Stimulated activated naive CD4-positive, alpha-beta T cell (primary cell): Measurements from ENCODE around the gene DSCAML1.

Experiments used
- DNase-seq, 6 experiments: peaks; one replicate each; lab custom pipeline; 2025; lab: John Stamatoyannopoulos, UW

DSCAML1 gene

DNA sequence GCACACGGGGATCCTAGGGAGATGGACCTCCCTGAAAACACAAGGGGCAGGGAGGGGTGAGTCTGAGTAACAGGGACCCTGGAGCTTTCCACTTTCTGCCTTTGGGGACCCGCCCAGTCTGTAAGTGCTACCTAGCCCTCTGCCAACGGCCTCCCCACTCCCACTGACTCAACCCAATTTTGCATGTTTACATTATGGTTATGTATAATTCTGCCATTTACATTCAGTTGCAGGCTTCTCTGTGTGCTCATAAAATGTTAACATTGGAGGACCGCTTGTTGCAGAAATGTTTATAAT is 105.8 kb downstream of the DSCAML1 start:
- DNase-seq = no peak

DNA sequence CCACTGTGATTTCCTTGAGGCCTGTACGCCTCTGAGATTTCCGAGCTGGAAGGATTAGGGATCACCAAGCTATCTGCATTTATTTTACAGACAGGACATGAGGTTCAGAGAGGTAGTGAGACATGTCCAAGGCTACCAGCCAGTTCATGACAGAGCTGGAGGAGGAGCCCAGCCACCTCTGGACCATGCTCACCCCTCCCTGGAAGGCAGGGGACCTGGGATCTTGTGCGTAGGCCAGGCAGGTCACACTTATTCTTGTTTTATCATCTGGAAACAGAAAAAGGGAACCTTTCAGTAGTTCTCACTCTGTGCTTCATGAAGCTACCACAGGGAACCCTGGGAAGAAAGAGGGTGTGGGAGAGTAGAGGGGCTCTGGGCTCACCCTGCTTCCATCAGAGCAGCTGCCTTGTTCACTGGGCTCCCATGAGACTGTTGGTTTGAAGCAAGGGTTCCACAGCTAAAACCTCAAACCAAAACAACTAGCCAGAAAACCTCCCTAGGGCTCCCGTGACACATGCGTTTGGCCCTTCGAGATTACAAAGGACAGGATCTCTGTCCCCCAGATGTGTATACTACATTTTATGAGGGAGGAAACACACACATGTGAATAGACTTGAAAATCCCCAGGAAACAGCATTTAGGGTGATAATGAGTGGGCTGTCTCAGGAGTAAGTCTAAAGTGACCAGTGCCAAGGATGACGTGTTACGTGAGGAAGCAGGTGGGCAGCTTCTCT is 106.4 kb downstream of the DSCAML1 start:
- no peak for DNase-seq

DNA sequence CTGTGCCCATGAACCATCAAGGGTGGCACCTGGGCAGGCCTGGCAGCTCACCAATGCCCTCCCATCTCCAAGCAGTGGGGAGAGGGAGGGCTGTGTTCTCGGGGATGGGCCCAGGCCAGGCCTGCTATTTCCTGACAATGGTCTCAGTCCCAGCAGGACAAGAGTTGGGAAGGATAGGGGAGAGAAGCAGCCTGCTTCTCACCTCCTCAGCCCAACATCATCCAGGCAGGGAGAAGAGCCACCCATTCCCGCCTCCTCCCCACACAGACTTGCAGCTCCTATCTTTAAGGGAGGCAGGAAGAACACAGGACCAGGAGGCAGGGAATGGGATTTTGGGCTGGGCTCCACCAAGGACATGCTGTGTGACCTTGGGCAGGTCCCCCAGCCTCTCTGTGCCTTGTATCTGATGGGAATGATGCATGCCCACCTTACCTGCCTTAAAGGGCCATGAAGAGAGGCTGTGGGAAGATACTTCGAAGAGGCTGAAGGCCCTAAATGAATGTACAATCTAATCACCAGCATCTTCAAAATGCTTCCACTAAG is 108.7 kb downstream of the DSCAML1 start:
- DNase-seq = no peak

DNA sequence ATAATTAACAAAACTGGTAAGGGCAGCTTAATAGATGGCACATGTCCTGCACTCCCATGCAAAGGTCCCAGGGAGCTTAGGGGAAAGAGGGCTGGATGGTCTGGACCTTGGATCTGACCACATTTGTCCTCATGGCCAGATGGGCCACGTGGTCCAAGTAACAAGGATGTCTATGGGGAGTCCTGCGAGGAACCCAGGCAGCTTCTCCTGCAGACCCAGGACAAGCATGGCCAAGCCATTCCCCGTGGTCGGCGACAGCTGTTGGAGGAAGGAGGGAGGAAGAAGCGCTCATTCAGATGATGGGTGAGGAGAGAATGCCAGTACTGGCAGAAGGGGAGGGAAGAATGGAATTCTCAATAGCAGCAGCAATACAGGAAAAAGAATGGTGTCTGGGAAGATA is 109.2 kb downstream of the DSCAML1 start:
- DNase-seq = no peak

DNA sequence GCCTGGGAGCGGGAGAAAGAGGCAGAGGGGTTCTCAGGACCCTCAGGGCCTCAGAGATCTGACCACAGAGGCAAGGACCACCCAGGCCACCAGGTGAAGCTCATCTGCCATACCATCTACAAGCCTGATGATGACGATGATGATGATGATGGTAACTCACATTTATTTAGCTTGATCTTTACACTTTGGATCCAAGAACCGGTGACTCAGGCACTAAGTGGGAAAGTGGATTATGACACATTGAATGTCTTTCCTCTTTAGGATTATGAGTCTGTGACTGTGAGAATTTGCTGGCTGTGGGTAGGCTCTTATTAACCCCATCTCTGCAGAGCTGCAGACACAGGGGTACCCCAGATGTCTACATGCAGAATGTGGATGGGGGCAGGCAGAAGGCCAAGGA is 110.3 kb downstream of the DSCAML1 start:
- DNase-seq = no peak

DNA sequence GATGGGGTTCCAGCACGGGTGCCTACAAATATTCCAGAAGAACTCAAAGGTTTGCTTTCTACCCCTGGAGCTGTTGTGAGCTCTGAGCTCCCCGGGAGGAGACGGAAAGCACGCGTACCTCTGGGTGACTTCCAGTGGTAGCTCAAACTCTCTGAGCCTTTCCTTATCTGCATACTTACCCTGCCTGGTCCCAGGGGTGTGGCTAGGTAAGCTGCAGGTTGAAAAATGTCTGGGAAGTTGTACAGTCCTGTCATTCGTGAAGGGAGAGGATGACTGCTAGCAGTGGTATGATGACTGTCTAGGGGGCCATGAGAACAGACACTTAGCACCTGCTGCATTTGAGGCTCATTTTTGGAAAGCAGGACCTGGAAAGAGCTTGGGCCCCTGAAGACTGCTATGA is 111.5 kb downstream of the DSCAML1 start:
- no peak for DNase-seq

DNA sequence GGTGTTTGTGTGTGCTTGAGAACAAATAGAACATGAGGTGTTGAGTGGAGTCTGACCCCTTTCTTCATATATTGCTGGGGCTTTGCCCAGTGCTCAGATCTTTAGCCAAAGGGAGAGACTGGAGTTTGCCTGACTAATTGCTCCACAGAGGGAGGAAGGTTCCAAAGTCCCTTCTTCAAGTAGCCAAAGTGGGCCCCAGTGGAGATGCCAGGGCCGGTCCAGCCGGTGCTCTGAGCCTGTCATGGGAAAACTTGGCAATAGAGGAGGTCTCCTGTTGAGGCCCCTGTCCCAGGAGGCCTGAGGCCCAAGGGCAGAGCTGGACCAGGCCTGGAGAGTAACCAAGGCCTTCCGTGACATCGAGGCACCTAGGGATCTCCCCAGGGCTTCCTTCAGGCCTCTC is 112.3 kb downstream of the DSCAML1 start:
- DNase-seq = no peak

DNA sequence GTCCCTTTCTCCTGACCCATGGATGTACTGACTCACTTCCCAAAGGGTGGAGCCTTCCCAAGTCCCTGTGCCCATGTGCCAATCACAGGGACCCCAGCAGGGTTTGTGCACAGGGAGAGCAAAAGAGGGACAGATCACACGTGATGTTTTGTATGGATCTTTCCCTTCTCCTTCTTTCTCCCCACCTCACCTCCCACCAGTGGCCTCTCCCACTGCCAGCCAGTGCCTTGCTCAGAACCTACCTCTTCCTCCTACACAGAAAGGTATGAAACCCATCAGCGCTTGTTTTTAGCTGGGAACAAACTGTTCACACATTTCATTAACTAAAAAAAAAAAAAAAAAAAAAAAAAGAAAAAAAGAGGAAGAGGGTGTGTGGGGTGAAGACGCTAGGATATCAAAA is 112.9 kb downstream of the DSCAML1 start:
- DNase-seq = no peak

DNA sequence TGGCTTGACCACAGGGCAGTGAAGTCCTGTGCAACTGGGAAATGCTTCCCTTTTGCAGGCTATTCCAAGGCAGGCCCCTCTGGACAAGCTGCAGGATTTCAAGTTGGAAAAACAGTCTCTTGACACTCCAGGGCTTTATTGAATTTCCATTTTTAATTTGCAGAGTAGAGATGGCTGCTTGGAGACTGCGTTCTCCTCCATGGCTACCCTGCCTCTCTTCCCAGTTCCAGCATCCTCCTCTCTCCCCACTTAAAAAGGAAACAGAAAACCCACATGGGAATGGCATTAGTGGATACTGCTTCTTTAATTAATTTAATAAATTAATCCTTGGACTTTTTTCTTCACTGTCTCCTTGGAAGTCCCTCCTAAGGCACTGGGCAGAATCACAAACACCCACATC is 115.6 kb downstream of the DSCAML1 start:
- DNase-seq = no peak

DNA sequence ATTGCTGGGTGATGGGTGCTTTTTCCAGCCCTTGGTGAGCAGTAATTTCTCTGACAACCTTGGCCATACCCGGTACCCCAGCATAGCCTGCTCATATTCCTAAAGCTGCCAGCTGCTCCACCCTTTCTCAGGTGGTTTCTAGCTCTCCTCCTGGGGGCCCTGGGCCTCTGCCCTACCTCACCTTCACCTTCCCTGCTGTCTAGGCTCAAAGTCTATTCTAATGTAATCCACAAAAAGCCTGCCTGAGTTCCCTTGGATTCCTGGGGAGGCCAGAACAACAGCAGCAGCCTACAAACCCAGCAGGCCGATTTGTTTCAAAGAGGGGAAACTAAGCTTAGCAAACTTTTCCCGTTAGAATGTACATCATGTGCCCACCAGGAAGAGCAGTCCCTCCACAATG is 117.6 kb downstream of the DSCAML1 start:
- no peak for DNase-seq

DNA sequence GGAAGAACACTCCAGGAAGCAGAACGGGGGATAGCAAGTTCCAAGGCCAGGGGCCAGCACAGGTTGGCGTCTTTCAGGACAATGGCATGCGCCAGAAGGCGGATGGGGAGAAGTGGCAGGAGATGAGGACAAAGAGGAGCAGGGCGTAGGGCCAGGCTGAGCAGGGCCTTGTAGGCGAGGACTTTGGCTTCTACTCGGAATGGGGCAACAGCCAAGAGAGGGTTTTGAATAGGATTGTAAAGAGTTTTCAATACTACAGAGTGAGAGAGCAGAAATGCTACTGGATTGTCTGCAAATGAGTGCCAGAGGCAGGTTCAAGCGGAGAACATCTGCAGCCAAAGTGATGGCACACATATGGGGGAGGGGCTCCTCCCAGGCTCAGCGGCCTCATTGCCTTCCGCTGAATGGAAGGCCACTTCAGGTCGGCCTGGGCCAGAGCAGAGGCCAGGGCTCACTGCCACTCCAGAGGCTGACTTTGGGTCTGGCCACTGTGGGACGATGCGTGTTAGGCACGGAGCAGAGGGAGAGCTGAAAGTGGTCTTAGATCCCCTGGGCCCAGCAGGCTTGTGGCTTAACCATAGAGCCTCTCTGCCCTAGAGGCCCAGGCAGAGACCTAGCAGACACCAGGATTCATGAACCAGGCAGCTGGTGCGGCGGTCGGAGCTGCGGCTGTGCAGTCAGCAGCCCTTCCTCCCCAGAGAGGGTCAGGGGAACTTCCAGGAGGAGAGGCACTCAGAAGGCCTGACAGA is 118.2 kb downstream of the DSCAML1 start:
- DNase-seq = no peak

DNA sequence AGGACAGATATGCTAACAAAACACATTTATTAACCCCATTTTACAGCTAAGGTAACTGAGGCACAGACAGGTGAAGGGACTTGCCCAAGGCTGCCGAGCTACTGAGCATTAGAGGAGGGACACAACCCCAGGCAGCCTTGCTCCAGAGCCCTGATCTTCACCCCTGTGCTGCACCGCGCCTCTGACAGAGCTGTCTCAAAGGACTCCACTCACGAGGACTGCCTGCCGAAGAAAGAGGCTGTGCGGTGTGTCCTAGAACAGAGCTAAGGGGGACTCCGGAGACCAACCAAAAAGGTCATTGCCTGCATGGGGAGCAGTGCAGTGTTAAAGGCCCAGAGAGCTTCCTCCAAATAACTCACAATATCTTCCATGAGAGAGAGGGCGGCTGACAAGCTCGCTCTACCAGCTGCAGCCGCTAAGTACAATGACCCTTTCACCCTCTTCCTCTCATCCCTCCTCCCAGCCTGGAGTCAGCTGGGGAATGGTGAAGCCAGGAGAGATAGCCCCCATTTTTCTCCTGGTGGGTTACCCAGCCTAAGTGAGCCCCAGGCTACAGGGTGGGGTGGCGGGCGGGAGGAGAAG is 119.2 kb downstream of the DSCAML1 start:
- DNase-seq = no peak

DNA sequence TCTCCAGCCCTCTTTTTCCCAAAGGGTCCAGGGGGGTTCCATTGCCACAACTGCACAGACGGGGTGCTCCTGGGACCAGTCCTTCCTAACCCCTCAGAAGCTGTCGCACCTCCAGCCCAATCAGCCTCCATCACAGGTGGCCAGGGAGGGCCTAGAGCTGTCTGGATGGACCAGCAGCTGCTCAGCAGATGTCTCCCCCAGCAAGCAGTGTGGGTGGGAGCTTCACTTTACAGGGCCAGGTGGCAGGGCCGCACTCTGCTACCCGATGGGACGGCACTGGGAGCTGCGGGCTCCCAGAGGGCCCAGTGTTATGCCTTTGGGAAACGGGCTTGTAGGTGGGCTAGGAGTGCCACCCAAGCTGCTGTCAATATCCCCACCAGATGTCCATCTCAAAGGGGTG is 120.5 kb downstream of the DSCAML1 start:
- no peak for DNase-seq

DNA sequence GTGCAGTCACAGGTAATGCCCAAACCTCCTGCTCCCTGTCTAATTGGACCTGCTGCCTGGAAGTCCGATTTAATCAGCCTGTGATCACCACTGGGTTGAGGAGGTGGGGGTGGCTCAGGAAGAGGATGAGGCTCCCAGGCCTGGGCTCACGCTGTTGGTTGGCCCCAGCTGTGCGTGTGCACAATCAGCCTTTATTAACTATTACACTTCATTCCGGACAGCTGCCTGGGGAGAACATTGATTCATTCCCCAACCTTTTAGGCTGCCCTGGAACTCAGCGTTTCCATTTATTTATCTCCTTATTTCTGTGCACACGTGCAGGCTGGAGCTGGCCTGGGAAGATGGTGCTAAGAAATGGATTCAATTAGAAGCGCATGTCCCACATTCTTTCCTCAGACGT is 123.4 kb downstream of the DSCAML1 start:
- DNase-seq = no peak

DNA sequence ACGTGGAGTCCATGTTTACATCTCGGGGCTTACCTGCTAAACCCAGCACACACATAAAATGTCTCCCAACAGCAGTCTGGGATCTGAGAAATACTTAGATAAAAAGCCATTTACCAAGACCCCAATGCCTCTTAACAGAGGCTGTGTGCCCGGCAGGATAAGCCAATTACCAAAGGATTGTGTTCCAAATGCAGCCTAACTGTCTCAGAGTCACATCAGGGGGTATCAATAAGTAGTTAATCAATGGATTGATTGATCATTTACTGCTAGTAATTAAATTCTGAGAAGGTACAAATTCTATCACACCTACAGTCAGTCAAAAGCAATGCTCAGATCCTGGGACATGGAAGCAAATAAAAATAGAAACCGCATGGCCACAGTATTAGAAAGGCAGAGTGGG is 125.6 kb downstream of the DSCAML1 start:
- DNase-seq = no peak

DNA sequence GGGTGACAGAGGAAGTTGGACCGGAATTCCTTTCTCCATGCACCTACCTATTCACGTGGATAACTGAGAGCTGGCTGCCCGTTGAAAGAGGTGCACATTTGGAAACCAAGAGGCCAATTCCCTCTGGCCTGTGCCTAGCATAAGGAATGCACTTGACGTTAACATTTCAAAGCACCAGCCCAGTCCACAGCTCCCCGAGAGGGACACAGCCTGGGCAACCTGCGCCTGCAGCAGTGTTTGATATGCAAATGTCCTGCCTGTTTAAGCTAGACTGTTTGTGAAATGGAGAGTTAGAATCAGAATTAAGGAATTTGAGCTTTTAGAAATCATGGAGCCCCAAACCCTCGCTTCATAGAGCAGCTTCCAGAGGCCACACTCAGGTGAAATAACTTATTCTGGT is 126.1 kb downstream of the DSCAML1 start:
- DNase-seq = no peak

DNA sequence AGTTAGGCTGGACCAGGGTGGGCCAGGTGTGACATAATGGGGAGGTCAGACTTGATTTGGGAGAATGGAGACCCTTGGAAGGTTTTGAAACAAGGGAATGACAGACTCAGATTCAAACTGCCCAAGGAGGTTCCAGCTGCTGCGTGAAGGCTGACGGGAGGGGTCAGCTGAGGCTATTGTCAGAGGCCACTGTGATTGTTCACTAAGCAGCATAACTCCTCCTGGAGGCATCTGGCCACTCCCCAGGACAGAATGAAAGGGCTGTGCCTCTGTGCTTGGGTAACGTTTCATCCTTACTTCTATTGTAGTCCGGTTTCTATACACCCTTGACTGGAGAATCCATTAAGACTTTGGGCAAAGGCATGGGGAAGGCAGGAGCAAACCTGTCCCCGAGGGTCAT is 126.6 kb downstream of the DSCAML1 start:
- DNase-seq = no peak

DNA sequence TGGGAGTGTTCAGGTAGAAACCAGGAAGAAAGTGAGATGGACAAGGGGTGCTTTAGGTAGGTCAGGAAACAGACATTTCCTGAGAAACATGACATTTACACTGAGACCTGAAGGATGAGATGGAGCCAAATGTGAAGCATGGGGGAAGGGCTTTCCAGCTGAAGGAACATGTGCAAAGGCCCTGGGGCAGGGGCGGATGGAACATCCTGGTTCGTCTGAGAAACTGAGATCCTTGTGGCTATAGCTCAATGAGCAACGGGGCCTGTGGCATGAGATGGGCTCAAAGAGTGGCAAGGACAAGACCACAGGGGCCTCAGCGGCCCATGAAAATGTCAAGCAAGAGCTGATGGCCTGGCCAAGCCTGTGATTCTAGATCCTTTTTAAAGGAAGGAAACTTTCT is 127.4 kb downstream of the DSCAML1 start:
- DNase-seq = no peak

DNA sequence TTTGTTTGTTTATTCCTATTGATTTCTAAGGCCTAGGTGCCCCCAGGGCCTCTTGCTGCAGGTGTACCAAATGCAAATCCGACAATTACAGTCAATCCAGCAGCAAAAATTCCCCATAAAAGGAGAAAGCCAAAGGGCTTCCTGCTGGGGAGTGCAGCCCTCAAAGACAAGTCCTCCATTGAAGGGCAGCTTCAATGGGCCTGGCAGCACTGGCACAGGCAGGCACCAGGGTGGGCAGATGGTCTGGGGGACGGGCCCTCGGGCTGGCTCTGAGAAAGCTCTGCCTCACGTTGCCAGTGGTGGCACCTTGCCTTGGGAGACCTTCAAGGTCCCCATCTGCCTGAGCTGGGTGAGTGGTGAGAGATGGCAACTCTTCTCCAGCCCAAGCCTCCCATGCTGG is 128.0 kb downstream of the DSCAML1 start:
- no peak for DNase-seq

DNA sequence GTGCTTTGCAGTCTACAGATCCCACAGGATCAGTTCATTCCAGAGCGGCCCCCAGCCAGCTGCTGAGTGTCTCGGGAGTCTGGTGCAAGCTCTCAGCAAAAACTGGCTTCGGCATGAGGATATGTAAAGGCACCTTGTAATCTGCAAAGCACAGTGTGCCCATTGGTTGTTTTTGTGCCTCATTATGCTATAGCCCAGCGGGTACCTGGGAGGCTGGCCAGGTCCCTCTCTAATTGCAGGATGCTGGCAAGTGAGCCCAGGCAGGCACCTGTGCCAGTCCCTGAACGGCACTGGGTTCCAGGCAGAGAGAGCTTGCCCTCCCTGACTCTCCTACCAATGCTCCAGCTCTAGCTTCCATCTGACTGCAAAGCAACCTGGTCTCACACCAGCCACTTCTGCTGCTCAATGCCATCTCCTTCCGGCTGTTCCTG is 128.7 kb downstream of the DSCAML1 start:
- DNase-seq = no peak

DNA sequence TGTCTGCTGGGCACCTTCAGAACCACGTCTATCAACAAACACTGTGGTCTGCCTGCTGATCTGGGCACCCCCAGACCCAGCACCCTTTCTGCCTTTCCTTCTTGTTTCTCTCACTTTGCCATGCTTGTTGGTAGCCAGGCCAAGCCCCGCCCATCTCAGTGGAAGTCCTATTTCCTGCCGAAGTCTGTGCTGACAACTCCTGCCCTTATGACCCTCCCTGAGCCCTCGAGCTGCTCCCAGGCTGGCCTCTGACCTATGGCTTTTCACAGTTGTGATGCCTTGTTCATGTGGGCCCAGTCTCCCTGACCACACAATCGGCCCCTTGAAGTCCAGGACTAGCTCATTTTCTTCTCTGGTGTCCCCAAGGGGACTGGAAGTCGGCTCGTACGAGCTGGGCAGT is 132.1 kb downstream of the DSCAML1 start:
- no peak for DNase-seq

DNA sequence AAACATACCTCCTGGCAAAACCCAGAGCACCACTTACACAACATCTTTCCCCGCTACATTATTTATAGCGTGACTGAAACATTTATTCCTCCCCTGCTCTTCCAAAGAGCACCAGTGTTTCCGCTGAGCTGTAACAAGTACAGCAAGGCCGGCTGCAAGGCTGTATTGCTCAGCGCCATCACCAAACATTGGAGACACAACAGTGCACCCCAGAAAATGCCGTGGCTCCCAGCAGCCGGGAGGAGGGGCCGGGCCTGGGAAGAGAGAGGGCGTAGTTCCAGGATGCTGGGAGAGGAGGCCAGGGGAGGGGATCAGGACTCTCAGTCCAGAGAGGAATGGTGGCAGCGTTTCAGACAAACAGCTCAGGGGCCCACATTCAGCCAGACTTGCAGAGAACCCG is 133.2 kb downstream of the DSCAML1 start:
- DNase-seq = no peak

DNA sequence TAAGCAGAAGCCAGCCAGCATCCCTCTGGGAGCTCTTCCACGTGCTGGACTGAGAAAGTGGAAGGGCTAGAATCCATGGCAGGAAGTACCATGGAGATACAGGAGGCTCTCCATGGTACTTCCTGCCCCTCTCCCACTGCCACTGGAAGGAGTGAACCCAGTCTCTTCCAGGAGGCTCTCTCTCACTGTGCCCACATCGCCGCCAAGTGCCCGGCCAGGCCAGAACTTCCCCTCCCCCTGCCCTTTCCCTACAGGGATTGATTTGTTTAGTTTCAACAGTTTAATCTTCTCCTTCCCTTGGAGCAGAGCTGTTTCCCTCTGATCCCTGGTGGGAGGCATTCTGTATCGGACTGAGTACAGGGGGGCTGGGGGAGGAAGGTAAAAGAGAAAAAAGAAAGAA is 133.6 kb downstream of the DSCAML1 start:
- no peak for DNase-seq
